ENCODE results near the gene SLC9A5.

SLC9A5 gene

DNA sequence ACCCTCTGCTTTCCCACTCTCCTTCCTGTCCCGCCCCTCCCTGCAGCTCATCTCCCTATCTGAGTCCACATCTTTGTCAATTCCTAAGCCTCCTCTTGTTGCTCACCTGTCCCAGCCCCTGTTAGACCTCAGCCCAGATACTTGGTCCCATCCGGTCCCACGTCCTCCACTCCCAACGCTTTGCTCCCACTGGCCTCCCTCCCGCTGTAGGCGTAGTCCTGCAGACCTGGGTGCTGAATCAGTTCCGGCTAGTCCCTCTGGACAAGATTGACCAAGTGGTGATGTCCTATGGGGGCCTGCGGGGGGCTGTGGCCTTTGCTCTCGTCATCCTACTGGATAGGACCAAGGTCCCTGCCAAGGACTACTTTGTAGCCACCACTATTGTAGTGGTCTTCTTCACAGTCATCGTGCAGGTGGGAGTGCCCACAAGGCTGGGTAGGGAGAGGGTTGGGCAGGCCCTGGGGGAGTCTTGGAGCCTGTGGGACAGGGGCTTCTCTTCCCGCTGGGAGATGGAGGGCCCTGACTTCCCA, 8.0 kb downstream of the SLC9A5 start:
- TF ChIP-seq, protein P1, sequence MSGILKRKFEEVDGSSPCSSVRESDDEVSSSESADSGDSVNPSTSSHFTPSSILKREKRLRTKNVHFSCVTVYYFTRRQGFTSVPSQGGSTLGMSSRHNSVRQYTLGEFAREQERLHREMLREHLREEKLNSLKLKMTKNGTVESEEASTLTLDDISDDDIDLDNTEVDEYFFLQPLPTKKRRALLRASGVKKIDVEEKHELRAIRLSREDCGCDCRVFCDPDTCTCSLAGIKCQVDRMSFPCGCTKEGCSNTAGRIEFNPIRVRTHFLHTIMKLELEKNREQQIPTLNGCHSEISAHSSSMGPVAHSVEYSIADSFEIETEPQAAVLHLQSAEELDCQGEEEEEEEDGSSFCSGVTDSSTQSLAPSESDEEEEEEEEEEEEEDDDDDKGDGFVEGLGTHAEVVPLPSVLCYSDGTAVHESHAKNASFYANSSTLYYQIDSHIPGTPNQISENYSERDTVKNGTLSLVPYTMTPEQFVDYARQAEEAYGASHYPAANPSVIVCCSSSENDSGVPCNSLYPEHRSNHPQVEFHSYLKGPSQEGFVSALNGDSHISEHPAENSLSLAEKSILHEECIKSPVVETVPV (CRISPR knock-in tag; IDR thresholded peaks at IDR 0.05) = no peak
- TF ChIP-seq ZC3H10 (CRISPR knock-in tag; IDR thresholded peaks at IDR 0.05) (no peak), ZFP30 (CRISPR knock-in tag; IDR thresholded peaks at IDR 0.05) (no peak), ZNF8 (CRISPR knock-in tag; IDR thresholded peaks at IDR 0.05) (no peak), GLIS3 (CRISPR knock-in tag; IDR thresholded peaks at IDR 0.05) (no peak), RARB (CRISPR knock-in tag; IDR thresholded peaks at IDR 0.05) (no peak), ZNF565 (CRISPR knock-in tag; conservative IDR thresholded peaks at IDR 0.05; ENCODE audit: low read depth) (no peak), ZFP3 (CRISPR knock-in tag; IDR thresholded peaks at IDR 0.05) (no peak), TOX (CRISPR knock-in tag; IDR thresholded peaks at IDR 0.05; ENCODE audit: borderline replicate concordance) (no peak), TCF4 (CRISPR knock-in tag; IDR thresholded peaks at IDR 0.05; ENCODE audit: borderline replicate concordance) (no peak), ARNTL (CRISPR knock-in tag; IDR thresholded peaks at IDR 0.05; ENCODE audit: borderline replicate concordance, low read depth) (no peak)
- TF ChIP-seq, protein P2, sequence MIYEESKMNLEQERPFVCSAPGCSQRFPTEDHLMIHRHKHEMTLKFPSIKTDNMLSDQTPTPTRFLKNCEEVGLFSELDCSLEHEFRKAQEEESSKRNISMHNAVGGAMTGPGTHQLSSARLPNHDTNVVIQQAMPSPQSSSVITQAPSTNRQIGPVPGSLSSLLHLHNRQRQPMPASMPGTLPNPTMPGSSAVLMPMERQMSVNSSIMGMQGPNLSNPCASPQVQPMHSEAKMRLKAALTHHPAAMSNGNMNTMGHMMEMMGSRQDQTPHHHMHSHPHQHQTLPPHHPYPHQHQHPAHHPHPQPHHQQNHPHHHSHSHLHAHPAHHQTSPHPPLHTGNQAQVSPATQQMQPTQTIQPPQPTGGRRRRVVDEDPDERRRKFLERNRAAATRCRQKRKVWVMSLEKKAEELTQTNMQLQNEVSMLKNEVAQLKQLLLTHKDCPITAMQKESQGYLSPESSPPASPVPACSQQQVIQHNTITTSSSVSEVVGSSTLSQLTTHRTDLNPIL (CRISPR knock-in tag; IDR thresholded peaks at IDR 0.05; ENCODE audit: low read depth) = no peak
- ATAC-seq = no peak

DNA sequence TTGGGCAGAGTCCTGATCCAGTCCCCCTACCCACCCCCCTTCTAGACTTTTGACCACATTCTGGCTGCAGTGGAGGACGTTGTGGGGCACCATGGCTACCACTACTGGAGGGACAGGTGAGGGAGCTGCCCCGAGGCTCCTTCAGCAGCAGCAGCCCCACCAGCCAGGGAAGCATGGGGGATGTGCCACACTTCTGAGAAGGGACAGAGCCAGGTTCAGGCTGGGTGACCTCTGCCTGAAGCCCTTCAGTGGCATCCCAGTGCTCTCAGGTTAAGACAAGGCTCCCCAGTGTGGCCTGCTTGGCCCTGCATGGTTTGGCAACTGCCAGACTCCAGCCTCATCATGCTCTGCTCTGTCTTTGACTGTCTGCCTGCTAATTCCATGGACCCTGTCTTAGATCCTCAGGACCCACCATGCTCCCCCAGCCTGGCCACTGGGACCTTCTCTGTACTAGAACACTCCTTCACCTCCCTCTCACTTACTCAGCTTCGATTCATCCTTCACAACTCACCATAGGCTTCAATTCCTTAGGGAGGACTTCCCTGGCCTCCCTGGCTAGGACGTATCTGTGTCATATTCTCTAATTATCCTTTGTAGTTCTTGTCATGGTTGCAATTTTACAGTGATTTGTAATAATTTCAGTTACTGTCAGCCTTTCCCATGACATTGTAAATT, 8.8 kb downstream of the SLC9A5 start:
- ATAC-seq = no peak
- TF ChIP-seq, protein P3, sequence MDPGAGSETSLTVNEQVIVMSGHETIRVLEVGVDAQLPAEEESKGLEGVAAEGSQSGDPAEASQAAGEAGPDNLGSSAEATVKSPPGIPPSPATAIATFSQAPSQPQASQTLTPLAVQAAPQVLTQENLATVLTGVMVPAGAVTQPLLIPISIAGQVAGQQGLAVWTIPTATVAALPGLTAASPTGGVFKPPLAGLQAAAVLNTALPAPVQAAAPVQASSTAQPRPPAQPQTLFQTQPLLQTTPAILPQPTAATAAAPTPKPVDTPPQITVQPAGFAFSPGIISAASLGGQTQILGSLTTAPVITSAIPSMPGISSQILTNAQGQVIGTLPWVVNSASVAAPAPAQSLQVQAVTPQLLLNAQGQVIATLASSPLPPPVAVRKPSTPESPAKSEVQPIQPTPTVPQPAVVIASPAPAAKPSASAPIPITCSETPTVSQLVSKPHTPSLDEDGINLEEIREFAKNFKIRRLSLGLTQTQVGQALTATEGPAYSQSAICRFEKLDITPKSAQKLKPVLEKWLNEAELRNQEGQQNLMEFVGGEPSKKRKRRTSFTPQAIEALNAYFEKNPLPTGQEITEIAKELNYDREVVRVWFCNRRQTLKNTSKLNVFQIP (CRISPR knock-in tag; IDR thresholded peaks at IDR 0.05; ENCODE audit: borderline replicate concordance, low read depth) = no peak
- TF ChIP-seq ZFP30 (CRISPR knock-in tag; IDR thresholded peaks at IDR 0.05) (no peak), RARB (CRISPR knock-in tag; IDR thresholded peaks at IDR 0.05) (no peak), BACH2 (CRISPR knock-in tag; IDR thresholded peaks at IDR 0.05; ENCODE audit: borderline replicate concordance) (no peak), OSR1 (CRISPR knock-in tag; IDR thresholded peaks at IDR 0.05) (no peak), CSDC2 (CRISPR knock-in tag; IDR thresholded peaks at IDR 0.05) (no peak), ZNF565 (CRISPR knock-in tag; conservative IDR thresholded peaks at IDR 0.05; ENCODE audit: low read depth) (no peak), SNAI2 (CRISPR knock-in tag; IDR thresholded peaks at IDR 0.05) (no peak)
- TF ChIP-seq, protein P4, sequence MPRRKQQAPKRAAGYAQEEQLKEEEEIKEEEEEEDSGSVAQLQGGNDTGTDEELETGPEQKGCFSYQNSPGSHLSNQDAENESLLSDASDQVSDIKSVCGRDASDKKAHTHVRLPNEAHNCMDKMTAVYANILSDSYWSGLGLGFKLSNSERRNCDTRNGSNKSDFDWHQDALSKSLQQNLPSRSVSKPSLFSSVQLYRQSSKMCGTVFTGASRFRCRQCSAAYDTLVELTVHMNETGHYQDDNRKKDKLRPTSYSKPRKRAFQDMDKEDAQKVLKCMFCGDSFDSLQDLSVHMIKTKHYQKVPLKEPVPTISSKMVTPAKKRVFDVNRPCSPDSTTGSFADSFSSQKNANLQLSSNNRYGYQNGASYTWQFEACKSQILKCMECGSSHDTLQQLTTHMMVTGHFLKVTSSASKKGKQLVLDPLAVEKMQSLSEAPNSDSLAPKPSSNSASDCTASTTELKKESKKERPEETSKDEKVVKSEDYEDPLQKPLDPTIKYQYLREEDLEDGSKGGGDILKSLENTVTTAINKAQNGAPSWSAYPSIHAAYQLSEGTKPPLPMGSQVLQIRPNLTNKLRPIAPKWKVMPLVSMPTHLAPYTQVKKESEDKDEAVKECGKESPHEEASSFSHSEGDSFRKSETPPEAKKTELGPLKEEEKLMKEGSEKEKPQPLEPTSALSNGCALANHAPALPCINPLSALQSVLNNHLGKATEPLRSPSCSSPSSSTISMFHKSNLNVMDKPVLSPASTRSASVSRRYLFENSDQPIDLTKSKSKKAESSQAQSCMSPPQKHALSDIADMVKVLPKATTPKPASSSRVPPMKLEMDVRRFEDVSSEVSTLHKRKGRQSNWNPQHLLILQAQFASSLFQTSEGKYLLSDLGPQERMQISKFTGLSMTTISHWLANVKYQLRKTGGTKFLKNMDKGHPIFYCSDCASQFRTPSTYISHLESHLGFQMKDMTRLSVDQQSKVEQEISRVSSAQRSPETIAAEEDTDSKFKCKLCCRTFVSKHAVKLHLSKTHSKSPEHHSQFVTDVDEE (CRISPR knock-in tag; IDR thresholded peaks at IDR 0.05) = no peak

DNA sequence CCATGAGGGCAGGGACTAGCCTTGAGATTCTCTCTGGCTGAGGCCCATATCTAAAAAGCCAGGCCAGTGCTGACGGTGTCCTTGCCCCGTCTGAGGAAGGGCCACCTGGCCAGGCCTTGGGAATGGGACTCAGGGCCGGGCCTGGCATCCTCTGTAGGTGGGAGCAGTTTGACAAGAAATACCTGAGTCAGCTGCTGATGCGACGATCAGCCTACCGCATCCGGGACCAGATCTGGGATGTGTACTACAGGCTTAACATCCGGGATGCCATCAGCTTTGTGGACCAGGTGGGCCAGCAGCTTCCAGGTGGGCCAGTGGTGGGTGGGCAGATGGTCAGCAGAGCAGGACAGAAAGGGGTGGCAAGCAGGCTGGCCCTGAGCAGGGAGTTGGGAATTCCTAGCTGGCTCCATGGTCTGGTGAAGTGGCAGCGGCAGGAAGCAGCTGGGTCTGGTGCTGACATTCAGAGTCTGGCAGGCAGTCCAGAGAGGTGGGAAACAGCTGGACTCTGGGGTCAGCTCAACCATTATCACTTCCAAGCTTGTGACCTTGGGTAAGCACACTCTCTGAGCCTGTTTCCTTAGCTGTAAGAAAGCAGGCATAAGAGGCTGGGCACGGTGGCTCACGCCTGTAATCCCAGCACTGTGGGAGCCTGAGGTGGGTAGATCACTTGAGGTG, 9.5 kb downstream of the SLC9A5 start:
- ATAC-seq = no peak
- no peak for TF ChIP-seq ZNF70 (CRISPR knock-in tag; IDR thresholded peaks at IDR 0.05)
- no peak for TF ChIP-seq ESRRG (CRISPR knock-in tag; IDR thresholded peaks at IDR 0.05)
- no peak for TF ChIP-seq ZNF8 (CRISPR knock-in tag; IDR thresholded peaks at IDR 0.05)
- TF ChIP-seq ZC3H10 (CRISPR knock-in tag; IDR thresholded peaks at IDR 0.05) = no peak
- TF ChIP-seq, protein P2 (CRISPR knock-in tag; IDR thresholded peaks at IDR 0.05; ENCODE audit: low read depth) = no peak
- TF ChIP-seq, protein P4 (CRISPR knock-in tag; IDR thresholded peaks at IDR 0.05) = no peak
- TF ChIP-seq RARB (CRISPR knock-in tag; IDR thresholded peaks at IDR 0.05) = no peak
- no peak for TF ChIP-seq ZFP3 (CRISPR knock-in tag; IDR thresholded peaks at IDR 0.05)
- TF ChIP-seq SNAI2 (CRISPR knock-in tag; IDR thresholded peaks at IDR 0.05) = no peak
- no peak for TF ChIP-seq BACH2 (CRISPR knock-in tag; IDR thresholded peaks at IDR 0.05; ENCODE audit: borderline replicate concordance)

All from SK-N-SH treated with all-trans-retinoic acid at 6 μM for 48 hours (cell line).